Measurements from ENCODE around the gene MTHFD2. TPM values are rescaled to one million over a fixed set of nuclear protein-coding genes. Genes with fewer than 3 reads are reported as not detected.

Gene MTHFD2
- total and polyA plus RNA-seq, 2 of the 8 experiments (the other 6 are each of a cell fraction or from before 2014, with no cell fraction given) = 99.5 to 291 TPM

GRCh38 chr2:74206180-74206688, 7.8 kb downstream of the MTHFD2 start:
- DNase-seq (ENCODE audit: low read depth in 1 of 2, low spot score in 2 of 2) = no peak
- TF ChIP-seq POLR2AphosphoS5 (IDR thresholded peaks at IDR 0.05; ENCODE audit: low read depth, low read length) (peak; percentile 62), JUND (IDR thresholded peaks at IDR 0.05; ENCODE audit: low read length) (no peak), BRCA1 (IDR thresholded peaks at IDR 0.05; ENCODE audit: low read depth, low read length) (no peak), CEBPB (IDR thresholded peaks at IDR 0.05; ENCODE audit: low read depth, low read length) (peak; percentile 83), POLR2A (IDR thresholded peaks at IDR 0.05; ENCODE audit: control extremely low read depth in 1 of 2, low read depth in 2 of 2, low read length in 2 of 2) (peak in 1 of 2 experiments; percentile 37; a peak in 2 of 3 replicates)
- CTCF ChIA-PET (ENCODE audit: partially characterized antibody) = interaction anchor here (1.1 to 3.1 kb wide), 6 partner anchors 9 to 55 kb away, joined by 3 to 14 read pairs (median 4); partner anchors contain the start of gene MOB1A
- no peak overlapping the region for H3K18ac ChIP-seq (ENCODE audit: extremely low read depth, low read length)
- H3K14ac ChIP-seq (ENCODE audit: insufficient read length) = no peak overlapping the region
- FAIRE-seq = no peak
- H3K79me2 ChIP-seq (ENCODE audit: control insufficient read depth in 1 of 2, insufficient read depth in 2 of 2, low read length in 2 of 2) = peaks cover 47 to 83% of the 10 kb centered on the region in 2 experiments
- peaks cover 29 to 41% of the 10 kb centered on the region in 2 experiments for H4K20me1 ChIP-seq (replicated peaks in 1 of 2; ENCODE audit: control insufficient read depth in 1 of 2, insufficient read depth in 2 of 2, low read length in 2 of 2)
- peaks cover 16% of the 10 kb centered on the region for H3K79me1 ChIP-seq (ENCODE audit: low read depth, low read length)
- WGBS, 2 experiments (ENCODE audit: extremely low coverage in 1 of 2, insufficient coverage in 1 of 2, insufficient read length in 1 of 2, insufficient replicate concordance in 2 of 2, low coverage in 1 of 2, low lambda C conversion rate in 2 of 2, missing lambda C conversion rate in 1 of 2) = 91% methylated on average over 6 of the region's 6 CpGs; no CpG with 5 or more reads in 1 of the 2 experiments
- H2BK15ac ChIP-seq (ENCODE audit: low read length) = no peak overlapping the region
- H3K36me3 ChIP-seq (ENCODE audit: control insufficient read depth in 2 of 4, insufficient read depth in 4 of 4, low read length in 3 of 4) = peaks cover 11 to 89% (median 36%) of the 10 kb centered on the region in 4 experiments
- H3K4ac ChIP-seq (replicated peaks; ENCODE audit: insufficient read length, low read depth, low read length) = peak overlapping the region; percentile 38
- peak overlapping the region; percentile 35; the same call in 1 of the 2 replicates for H4K8ac ChIP-seq (ENCODE audit: extremely low read depth, insufficient read depth, low read length)
- POLR2A ChIA-PET (ENCODE audit: partially characterized antibody) = interaction anchor here (0.7 to 72.1 kb wide), 8 partner anchors 3 to 230 kb away, joined by 3 to 2699 read pairs (median 4); partner anchors contain the start of genes BOLA3, MOB1A and MTHFD2
- no peak overlapping the region for H3K9ac ChIP-seq (replicated peaks in 1 of 4; ENCODE audit: extremely low read depth in 1 of 4, low read depth in 3 of 4, low read length in 3 of 4)
- H2BK12ac ChIP-seq (ENCODE audit: low read depth, low read length) = no peak overlapping the region
- no peak overlapping the region for H2AK5ac ChIP-seq (ENCODE audit: low read depth, low read length)
- H3K9me3 ChIP-seq (ENCODE audit: insufficient read depth in 2 of 2, low read depth in 1 of 2, low read length in 1 of 2) = no peaks in the 10 kb centered on the region
- H3K56ac ChIP-seq (replicated peaks; ENCODE audit: insufficient read length, low read depth, low read length) = no peak overlapping the region
- no peaks in the 10 kb centered on the region for H3K23me2 ChIP-seq (ENCODE audit: low read depth, low read length)
- no peak overlapping the region for H3K27ac ChIP-seq (ENCODE audit: low read depth, low read length)
- H2BK20ac ChIP-seq (ENCODE audit: low read length) = no peak overlapping the region
- H3K23ac ChIP-seq (ENCODE audit: insufficient read length) = no peak overlapping the region
- no peak overlapping the region for H2BK5ac ChIP-seq (ENCODE audit: low read depth, low read length)
- peaks cover 2 to 18% (median 14%) of the 10 kb centered on the region in 4 experiments for H3K4me1 ChIP-seq (replicated peaks in 1 of 4; ENCODE audit: control insufficient read depth in 3 of 4, insufficient read depth in 4 of 4, low read length in 3 of 4)
- no peaks in the 10 kb centered on the region for H3K27me3 ChIP-seq (replicated peaks in 1 of 4; ENCODE audit: control insufficient read depth in 3 of 4, extremely low read depth in 1 of 4, insufficient read depth in 3 of 4, low read length in 3 of 4)
- H3K4me3 ChIP-seq (ENCODE audit: extremely low read depth in 1 of 4, insufficient read depth in 2 of 4, low read depth in 3 of 4, low read length in 4 of 4) = no peak overlapping the region
- no peak overlapping the region; a peak in 1 of 4 replicates for H3K4me2 ChIP-seq (ENCODE audit: insufficient read depth in 1 of 2, low read depth in 2 of 2, low read length in 2 of 2)
- no peak overlapping the region for H2BK120ac ChIP-seq (replicated peaks; ENCODE audit: low read depth, low read length)
- H4K5ac ChIP-seq (ENCODE audit: insufficient read length, low read depth, low read length) = no peak overlapping the region
- H4K91ac ChIP-seq (replicated peaks; ENCODE audit: insufficient read length, low read length) = no peak overlapping the region
- H2AFZ ChIP-seq (ENCODE audit: low read length) = no peak overlapping the region
